Thoracic aorta (tissue), 2 donors: ENCODE data around the gene PLEKHH1. TPM values are rescaled to one million over a fixed set of nuclear protein-coding genes. Genes with fewer than 3 reads are reported as not detected.

Experiments
- ATAC-seq: fragments of 150-250 bp; one replicate; pipeline ENCODE4 v1.8.0; 2017; ENCODE audit warnings: low read depth; ENCODE audit not compliant: insufficient number of reproducible peaks, low FRiP score
- DNase-seq: peaks from one replicate; pipeline ENCODE4 v3.0.0-alpha.2; 2020; ENCODE audit warnings: low spot score
- H3K27ac ChIP-seq, 2 donors: fragments of 200-600 bp; sonication (generic); 1 replicate in 1 of 2; 2 replicates in 1 of 2; pipeline ENCODE4 v1.5.1; 2016; ENCODE audit warnings: mild to moderate bottlenecking in 2 of 2, moderate library complexity in 2 of 2
- H3K27me3 ChIP-seq: fragments of 200-600 bp; sonication (generic); replicated peaks from 2 replicates; pipeline ENCODE4 v1.6.0; 2016; ENCODE audit warnings: mild to moderate bottlenecking; ENCODE audit not compliant: insufficient read depth
- H3K36me3 ChIP-seq: fragments of 200-600 bp; sonication (generic); one replicate; pipeline ENCODE4 v1.5.1; 2016
- H3K4me1 ChIP-seq, 2 donors: fragments of 200-600 bp; sonication (generic); 1 replicate in 1 of 2; 2 replicates in 1 of 2; pipeline versions ENCODE4 v1.5.1 to v1.6.0; 2016; ENCODE audit warnings: low read depth in 2 of 2, mild to moderate bottlenecking in 1 of 2; ENCODE audit not compliant: control insufficient read depth in 1 of 2
- H3K4me3 ChIP-seq: fragments of 200-600 bp; sonication (generic); 2 replicates; pipeline ENCODE4 v1.5.1; 2016; ENCODE audit warnings: mild to moderate bottlenecking
- H3K9me3 ChIP-seq: fragments of 200-600 bp; sonication (generic); 2 replicates; pipeline ENCODE4 v1.5.1; 2016
- CTCF ChIP-seq: fragments of 200-600 bp; sonication (generic); IDR thresholded peaks from one replicate; pipeline ENCODE4 v1.5.1; 2019; ENCODE audit warnings: antibody characterized with exemption
- total RNA-seq, 2 donors: library from RNA; depleted of rRNA; stranded (reverse); fragments of >200 nt; gene quantifications; one replicate each; pipeline versions ENCODE4 v1.1.0 to v1.2.3, GENCODE V29; 2016

Gene PLEKHH1
- total RNA-seq, 2 donors from 2014 or later = 1.4 to 3.8 TPM

DNA sequence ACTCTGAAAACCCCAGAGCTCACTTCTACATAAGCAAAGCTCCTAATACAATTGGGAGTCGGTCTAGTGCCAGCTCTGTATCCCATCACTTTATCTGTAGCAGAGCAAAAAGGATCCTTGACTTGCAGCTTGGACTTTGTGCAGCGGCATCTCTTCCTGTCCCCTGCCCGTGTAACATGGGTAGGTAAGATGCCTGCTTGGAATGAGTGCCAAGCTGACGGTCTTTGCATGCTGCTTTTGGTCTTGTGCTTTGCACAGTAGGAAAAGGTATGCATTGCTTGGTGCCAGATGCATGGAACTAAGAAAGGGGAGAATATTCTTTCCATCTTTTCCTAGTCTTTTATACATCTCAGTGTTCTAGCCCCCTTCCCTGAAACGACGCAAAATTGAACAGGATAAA lies 6.9 kb upstream of the PLEKHH1 start:
- no peak for TF ChIP-seq CTCF
- Histone ChIP-seq H3K9me3 (no peaks in the 10 kb centered on the region), H3K27ac (no peak overlapping the region), H3K36me3 (no peaks in the 10 kb centered on the region), H3K4me1 (no peaks in the 10 kb centered on the region), H3K4me3 (no peak overlapping the region), H3K27me3 (no peaks in the 10 kb centered on the region)
- no peak for DNase-seq
- no peak for ATAC-seq

DNA sequence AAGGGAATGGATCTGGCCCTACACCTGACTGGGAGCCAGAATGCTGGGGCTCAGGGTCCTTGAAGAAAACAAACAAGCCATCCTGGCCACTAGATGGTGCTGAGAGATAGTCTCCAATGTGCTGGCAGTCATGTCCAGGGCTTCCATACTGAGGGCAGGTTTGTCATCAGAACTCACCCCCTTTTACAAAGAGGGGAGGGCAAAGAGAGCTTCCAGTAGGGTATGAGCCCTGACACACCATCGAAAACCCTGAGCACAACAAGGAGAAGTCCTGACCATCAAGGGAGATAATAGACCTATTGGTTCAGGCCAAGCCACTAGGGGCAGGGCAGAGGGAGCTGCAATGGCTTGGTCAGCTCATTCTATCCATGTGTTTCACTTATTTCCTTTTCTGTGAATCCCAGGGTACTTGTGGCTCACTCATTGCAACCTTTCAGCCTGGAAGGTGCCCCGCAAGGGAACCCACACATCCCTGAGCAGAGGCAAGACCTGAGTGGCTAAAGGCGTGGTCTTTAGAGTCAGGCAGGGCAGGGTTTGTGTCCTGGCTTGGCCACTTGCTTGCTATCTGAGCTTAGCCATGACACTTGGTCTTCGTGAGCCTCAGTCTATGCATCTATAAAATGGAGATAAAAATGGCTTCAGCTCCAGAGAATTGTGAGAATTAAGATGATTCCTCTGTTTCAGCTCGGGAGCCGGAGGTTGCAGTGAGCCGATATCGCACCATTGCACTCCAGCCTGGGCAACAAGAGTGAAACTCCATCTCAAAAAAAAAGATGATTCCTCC lies 6.2 kb upstream of the PLEKHH1 start:
- Histone ChIP-seq H3K36me3 (no peaks in the 10 kb centered on the region), H3K27me3 (no peaks in the 10 kb centered on the region), H3K4me3 (no peak overlapping the region), H3K4me1 (no peaks in the 10 kb centered on the region), H3K9me3 (no peaks in the 10 kb centered on the region), H3K27ac (no peak overlapping the region)
- DNase-seq (no peak), ATAC-seq (no peak)
- TF ChIP-seq CTCF = peak; percentile 37

DNA sequence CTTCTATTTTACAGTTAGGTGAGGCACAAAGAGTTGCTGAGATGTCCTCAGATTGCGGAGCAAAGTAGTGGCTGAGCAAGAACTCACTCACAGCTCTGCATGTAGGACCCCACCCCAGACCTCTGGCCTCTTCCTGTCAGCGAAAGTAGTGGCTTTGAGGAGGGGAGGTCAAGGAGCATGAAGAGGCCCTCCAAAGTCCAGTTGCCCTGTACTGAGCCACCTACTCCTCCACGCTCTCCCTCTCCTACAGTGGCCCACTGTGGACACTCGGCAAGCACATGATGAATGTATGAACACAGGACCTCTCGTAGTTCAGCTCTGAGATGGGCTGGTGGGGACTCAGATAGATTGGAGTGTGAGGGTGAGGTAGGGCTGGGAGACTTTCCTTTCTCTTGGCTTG lies 5.3 kb upstream of the PLEKHH1 start:
- no peaks in the 10 kb centered on the region for H3K27me3 ChIP-seq
- no peaks in the 10 kb centered on the region for H3K9me3 ChIP-seq
- H3K27ac ChIP-seq = no peak overlapping the region
- DNase-seq (no peak), ATAC-seq (no peak)
- no peaks in the 10 kb centered on the region for H3K36me3 ChIP-seq
- peaks cover 0 to 4% of the 10 kb centered on the region in 2 donors for H3K4me1 ChIP-seq
- no peak overlapping the region for H3K4me3 ChIP-seq
- TF ChIP-seq CTCF = no peak

- H3K4me1 ChIP-seq = peaks cover 0 to 4% of the 10 kb centered on the region in 2 donors
- no peak overlapping the region for H3K27ac ChIP-seq
- DNase-seq (no peak), ATAC-seq (no peak)
- no peaks in the 10 kb centered on the region for H3K9me3 ChIP-seq
- H3K36me3 ChIP-seq = no peaks in the 10 kb centered on the region
- H3K4me3 ChIP-seq = no peak overlapping the region
- no peaks in the 10 kb centered on the region for H3K27me3 ChIP-seq
- TF ChIP-seq CTCF = no peak
Observed at GRCh38 chr14:67528276-67528675, 4.8 kb upstream of the PLEKHH1 start.

DNA sequence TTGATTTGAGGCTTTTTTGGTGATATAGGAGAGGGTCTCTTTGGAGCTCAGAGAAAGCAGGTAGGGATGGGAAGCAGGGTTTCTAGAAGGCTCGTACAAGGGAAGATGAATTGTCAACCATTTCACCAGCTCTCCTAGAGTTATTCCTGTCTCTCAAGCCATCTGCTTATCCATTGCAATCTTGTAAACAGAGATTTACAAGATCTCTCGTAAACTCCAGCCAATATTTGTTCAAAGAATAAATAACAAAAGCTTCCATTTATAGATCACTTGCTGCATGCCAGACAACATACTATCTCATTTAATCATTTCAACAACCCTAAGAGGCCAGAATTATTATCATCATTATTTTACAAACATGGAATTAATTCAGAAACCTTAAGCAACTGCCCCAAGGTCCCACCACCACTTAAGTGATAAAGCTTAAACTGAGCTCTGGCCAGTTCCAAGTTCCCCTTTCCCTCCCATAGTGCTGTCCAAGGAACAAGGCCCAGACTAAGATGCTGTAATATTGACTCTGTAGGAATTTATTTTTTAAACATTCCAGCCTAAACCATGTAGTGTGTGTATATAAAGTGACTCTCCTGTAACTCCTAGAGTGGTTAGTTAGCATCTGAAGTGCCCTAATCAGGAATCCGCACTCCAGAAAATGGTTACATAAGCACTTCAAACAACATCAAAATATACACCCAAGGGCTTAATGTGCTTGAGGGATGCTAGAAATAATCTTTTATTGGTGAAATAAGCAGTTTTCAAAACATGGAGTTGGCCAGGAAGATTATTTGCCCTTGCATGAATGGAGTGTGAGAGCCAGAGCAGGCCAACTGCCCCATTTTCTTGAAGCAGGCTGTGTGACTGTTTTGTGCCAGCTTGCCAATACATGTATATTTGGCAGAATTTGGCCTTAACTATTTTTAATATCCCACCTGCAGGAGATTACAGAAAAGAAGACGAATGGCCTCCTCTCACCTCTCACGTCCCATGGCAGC lies 2.8 kb upstream of the PLEKHH1 start:
- no peaks in the 10 kb centered on the region for H3K27me3 ChIP-seq
- H3K36me3 ChIP-seq = no peaks in the 10 kb centered on the region
- no peak overlapping the region for H3K4me3 ChIP-seq
- DNase-seq = no peak
- no peak overlapping the region for H3K27ac ChIP-seq
- TF ChIP-seq CTCF = no peak
- ATAC-seq = no peak
- no peaks in the 10 kb centered on the region for H3K9me3 ChIP-seq
- H3K4me1 ChIP-seq = peaks cover 0 to 10% of the 10 kb centered on the region in 2 donors
